HG03354 (cell line): Measurements from ENCODE around the gene CHAC1.

Experiments used
- ATAC-seq: cut with Tn5 transposase; IDR thresholded peaks from one replicate; pipeline ENCODE4 v1.9.1; 2021; ENCODE audit warnings: mild to moderate bottlenecking; ENCODE audit not compliant: unreplicated experiment, poor library complexity, severe bottlenecking

The CHAC1 gene

DNA sequence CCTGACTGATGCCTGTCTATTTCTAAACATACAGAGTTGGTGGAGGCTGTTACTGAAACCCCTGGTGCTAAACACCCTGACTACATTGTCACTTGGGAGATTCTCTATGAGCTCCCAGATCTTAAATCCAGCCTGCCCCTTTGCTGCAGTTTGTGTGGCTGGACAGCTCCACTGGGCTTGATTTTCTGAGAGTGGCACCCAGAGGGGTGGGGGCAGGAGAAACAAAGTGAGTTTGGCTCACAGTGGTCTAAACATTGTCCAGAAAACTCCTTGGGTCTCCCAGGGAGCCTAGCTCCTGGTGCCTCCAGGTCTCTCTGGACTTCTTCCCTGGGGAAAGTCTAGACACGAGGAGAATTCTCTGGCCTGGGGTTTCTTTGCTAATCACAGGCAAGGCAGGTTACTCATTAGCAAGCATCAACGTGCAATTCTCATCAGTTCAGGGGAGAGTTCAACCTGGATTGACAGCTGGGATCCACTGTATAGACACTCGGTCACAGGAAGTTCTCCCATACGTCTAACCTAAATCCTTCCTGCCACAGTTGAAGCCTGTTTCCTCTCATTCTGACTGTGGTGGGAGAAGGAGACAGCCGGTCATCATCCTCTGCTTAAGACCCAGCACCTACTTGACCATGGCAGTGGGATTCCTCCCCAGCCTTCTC lies 31.2 kb upstream of the CHAC1 start:
- no peak for ATAC-seq

DNA sequence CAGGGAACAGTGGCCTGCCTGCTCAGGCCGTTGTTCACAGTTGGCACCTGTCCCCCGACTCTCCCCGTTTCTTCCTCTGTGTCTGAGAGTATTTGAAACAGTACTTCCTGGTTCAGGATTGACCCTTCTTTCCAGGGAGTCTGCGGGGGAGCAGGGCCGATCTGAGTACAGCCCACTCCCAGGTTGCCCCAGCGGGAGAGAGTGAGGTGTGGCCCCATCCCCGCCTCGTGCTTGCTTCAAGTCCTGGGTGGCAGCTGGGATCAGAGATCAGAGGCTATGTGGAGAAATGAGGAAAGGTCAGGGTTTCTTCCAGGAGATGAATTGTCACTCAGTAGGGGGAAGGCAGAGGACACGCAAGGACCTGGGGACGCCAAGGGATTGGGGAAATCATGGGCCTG lies 30.7 kb upstream of the CHAC1 start:
- ATAC-seq: no peak

DNA sequence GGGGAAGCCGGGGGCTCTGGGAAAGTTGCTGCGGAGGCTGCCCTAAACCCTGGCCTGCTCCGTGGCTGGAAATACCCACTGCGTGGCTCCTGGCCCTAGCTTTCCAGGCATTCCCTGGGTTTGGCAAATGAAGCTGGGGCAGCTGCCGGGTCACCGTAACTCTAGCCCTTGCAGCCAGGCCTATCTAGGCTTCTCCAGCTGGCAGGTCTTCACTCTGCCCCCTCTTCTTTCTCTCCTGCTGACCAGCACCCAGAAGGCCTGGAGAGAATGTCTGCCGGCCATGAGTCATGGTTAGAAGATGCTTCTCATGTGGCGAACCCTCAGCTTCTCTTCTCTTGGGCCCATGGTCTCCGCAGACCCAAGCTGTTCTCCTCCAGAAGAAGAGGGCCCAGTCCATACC lies 29.7 kb upstream of the CHAC1 start:
- ATAC-seq: no peak

DNA sequence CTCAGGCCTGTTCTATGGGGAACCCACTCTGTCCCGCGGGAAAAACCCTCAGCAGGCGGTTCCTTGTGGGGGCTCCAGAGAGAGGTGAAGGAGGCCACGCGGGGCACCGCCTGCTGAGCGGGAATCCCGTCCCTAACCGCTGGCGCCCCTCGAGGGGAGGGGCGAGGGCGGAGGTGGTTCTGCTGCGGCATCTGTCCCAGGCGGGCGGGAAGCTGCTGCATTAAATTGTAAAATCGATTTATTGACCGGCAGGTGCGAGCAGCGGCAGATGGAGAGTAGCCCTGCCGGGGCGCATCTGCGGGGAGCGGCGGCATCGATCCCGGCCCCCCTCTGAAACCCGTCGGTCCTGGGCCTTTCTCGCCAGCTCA lies 27.8 kb upstream of the CHAC1 start:
- ATAC-seq: no peak

DNA sequence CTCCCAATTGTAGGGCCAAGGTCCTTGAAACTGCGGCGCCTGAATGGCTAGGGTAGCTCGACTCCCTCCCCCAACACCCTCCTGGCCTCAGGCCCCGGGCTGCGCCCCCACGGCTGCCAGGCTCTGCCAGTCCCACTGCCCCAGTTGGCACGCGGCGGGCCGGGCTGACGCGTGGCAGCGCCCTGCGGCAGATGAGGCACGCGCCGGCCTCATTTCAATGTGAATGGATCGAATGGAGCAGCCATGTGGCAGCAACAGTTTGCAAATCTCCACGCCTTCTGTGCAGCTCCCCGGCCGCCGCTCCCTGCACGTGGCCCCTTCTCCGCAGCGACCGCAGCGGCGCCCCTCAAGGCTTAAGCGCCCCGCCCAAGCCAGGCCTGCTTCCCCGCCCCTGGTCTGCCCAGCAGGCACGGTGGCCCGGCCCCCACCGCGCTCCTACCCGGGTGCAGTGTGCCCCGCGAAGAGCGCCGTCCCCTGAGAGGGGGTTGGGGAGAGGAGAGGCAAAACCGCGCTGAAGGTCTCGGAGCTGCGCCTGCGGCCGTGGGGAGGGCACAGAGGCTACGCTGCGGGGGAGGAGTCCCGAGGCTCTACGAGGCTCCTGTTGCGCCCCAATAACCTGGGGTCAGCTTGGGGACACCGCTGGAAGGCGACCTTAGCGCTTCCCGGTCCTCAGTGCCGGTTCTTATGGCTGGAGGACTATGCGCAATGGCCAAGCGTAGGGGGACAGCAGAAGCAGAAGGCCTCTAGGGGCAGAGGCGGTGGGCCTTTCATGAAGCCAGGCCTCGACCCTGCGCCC lies 27.2 kb upstream of the CHAC1 start:
- ATAC-seq: no peak

DNA sequence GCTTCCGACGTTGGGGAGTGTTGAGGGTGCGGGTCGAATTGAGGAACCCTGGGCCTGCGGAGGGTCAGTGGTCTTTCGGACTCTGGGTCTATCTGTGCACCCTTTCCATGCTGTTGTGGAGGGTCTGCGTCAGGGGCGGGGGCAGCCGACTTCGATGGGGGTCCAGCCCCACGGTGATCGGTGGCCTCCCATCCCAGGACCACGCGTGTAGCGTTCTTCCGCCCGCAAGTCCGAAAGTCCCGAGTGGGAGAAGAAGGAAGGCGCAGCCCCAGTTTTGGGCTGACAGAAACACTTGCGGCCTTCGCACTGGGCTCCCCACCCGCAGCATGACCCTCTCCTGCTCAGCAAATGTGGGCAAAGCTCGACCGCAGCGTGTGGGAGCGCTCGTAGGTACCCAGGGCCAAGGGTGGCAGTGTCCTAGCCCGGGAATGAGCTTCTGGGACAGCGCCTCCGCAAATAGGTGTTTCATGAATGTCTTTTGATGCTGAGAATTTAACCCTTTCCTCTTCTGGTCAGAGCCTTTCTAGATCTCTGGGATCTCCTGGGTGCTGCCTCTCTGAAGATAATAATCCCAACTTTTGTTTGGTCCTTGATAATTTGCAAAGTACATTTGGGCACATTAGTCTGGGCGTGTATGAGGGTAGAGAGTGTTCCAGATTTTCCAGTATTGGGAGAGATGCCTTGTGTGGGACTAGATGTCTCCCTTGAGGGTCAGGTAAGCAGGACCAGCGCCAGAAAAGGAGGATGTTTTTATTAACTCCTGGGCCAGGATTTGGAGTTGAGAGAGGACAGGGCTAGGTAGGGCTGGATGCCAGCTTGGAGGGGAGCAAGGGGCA lies 26.4 kb upstream of the CHAC1 start:
- no peak for ATAC-seq

DNA sequence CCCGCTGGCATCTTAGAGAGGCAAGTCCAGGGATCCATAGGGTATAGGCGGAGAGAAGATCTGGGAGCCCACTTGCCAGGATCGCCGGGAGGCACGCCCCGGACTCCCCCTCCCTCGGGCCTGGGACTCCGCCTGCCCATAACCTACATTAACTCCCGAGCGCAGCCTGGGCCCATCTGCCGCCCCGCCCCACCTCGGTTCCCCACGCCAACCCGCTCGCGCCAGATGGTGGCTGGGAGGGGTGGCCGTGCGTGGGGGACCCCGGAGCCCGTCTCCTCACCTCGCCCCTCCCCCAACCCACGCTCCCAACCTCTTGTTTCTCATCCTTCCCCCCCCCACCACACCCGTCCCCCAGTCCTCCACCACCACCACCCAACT lies 25.8 kb upstream of the CHAC1 start:
- no peak for ATAC-seq

DNA sequence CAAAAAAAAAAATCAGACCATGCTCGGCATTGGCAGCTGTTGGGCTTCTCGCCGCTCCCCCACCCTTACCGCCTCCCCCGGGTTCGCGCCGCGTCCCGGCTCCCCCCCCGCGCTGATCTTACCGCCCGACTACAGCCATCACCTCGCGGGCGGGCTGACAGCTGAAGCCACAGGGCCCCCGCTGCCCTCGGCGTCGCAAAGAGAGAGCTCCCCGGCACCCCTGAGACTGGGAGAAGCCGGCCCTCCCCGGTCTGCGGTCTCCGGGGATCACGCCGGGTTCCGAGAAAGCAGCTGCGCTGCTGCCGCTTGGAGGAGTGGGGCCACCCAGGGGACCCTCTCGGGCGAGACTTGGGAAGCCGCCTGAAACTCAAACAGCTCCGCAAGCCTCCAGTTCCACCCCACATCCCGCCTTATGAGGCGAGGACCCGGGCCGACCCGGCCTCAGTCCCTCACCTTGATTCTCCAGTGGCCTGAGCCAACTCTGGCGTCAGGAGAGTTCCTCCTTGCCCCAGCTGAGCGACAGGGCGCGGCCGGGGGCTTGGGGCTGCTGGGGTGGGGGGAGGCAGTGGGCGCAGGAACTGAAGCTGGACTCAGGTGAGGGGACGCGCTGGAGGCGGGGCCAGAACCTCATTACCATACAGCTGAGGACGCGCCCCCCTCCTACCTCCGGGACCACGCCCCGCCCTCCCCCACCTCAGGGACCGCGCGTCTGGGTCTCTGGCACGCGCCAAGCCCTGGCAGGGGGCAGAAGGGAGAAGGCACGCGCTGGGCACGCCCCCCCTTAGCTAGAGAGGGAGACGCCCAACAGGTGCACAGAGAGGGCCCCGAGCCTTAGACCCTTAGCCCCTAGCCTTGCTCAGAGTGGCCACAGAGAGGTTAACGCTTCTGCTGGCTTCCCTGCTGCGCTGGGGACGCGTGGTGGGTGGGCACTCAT lies 25.1 kb upstream of the CHAC1 start:
- ATAC-seq: no peak

DNA sequence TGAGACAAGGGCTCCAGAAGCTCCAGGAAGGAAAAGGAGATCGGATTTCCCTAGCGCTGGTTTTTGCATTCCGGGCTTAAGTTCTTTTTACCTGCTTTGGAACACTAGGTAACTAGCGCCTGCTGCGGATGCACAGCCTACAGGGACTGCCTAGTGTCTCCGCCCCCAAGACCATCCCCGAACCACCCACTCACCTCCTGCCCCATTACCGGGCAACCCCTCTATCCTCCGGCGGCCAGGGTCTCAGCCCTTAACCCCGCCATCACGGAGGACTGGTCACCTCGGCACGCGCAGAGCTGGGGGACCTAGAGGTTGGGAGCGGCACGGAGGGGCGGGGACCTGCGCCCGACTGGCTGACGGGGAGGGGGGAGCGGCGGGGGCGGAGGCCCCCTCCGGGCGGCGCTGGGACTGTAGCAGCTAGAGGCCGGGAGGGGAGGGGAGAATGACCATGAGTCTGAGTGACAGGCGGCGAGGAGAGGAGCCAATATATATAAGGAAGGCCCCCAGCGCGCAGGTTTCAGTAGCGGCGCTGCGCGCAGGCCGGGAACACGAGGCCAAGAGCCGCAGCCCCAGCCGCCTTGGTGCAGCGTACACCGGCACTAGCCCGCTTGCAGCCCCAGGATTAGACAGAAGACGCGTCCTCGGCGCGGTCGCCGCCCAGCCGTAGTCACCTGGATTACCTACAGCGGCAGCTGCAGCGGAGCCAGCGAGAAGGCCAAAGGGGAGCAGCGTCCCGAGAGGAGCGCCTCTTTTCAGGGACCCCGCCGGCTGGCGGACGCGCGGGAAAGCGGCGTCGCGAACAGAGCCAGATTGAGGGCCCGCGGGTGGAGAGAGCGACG lies 24.2 kb upstream of the CHAC1 start, which contains the start of gene DLL4:
DLL4 (plus strand) TSS at position 520 of the 839 bp plus-strand sequence. CDS start 329 bp downstream, outside the sequence.
- ATAC-seq: no peak

DNA sequence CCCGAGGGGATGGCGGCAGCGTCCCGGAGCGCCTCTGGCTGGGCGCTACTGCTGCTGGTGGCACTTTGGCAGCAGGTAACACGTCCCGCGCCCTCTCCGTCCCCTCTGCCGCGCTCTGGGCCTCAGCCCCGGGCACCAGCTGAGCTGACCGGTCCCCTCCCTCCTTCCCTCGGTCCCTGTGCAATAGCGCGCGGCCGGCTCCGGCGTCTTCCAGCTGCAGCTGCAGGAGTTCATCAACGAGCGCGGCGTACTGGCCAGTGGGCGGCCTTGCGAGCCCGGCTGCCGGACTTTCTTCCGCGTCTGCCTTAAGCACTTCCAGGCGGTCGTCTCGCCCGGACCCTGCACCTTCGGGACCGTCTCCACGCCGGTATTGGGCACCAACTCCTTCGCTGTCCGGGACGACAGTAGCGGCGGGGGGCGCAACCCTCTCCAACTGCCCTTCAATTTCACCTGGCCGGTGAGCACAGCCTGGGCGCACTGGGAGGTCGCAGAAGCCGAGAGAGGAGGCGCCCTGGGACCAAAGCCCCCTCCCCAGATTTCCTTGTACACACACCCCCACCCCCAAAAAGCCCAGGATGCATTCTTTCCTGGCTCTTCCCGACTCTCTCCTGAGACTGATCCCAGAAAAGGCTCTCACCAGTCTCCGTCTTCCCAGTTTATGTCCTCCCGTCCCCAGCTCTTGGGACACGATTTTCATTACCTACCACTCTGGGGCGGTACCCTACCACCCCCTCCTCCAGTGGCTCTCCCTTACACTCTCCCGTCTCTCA lies 23.4 kb upstream of the CHAC1 start:
- no peak for ATAC-seq

DNA sequence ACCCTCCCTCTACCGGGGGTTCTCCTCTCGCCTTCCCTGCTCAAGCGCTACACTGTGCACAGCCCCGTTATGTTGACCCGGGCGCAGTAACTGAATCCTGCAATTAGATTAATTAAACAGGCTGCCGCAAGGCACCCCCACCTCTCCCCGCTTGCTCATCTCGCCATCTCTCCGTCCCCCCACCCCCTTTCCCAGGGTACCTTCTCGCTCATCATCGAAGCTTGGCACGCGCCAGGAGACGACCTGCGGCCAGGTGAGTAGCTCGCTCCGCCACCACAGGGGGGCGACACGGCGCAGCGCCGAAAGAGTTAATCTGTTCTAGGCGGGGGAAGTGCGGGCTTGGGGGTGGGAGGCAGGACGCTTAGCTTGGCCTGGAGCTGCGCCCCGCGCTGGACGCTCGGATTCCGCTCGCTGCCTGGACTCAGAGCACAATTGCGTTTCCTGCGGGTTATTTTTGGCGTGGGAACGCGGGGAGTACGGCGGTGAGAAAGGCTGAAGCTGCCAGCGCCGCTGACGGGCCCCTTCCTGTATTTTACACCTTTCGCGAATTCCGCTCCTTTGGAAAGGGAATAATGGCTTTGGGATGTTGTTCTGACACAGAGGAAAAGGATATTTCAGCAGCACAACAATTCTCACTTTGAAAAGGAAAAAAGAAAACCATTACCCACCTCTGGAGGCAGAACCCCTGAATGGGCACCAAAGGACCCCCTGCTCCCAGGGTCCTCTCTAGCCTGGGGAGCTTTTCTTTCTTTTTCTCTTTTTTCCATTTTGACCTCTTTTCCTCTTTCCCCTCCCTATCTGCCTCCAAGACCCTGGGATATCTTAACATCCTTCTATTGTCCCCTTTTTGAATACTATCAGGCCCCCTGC lies 22.6 kb upstream of the CHAC1 start:
- ATAC-seq: no peak

DNA sequence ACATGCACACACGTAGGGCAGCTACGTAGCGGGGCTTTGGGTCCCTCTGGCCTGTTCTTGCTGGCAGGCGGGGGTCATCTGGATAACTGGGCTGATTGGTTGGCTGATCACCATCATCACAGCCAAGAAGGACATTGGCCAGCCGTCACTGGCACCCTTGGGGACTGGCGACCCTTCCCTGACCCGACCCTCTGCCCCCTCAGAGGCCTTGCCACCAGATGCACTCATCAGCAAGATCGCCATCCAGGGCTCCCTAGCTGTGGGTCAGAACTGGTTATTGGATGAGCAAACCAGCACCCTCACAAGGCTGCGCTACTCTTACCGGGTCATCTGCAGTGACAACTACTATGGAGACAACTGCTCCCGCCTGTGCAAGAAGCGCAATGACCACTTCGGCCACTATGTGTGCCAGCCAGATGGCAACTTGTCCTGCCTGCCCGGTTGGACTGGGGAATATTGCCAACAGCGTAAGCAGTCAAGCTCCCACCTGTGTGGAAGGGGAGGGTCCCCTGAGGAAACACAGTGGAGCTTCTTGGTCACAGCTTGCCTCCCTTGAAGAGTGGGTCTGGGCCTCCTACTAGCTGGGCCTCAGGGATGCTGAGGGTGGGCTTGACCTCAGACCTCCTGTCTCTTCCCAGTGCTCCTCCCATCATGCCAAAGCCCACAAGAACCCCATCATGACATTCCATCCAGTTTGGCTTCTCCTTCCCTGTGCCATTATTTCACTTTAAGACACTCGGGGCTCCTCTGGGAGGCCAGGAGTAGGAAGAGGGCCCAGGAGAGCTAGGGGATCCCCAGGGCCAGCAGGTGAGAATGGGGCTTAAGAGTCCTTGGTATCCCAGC lies 21.8 kb upstream of the CHAC1 start:
- ATAC-seq: no peak

DNA sequence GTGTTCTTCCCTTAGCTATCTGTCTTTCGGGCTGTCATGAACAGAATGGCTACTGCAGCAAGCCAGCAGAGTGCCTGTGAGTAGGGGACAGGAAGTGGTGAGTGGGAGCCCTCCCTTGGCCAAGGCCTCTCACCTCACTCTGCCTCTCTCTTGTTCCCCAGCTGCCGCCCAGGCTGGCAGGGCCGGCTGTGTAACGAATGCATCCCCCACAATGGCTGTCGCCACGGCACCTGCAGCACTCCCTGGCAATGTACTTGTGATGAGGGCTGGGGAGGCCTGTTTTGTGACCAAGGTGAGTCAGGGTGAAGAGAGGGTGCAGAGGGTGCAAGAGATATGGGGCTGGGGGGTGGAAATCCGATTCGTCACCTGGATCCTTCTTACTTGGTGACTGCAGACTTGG lies 21.1 kb upstream of the CHAC1 start:
- no peak for ATAC-seq

DNA sequence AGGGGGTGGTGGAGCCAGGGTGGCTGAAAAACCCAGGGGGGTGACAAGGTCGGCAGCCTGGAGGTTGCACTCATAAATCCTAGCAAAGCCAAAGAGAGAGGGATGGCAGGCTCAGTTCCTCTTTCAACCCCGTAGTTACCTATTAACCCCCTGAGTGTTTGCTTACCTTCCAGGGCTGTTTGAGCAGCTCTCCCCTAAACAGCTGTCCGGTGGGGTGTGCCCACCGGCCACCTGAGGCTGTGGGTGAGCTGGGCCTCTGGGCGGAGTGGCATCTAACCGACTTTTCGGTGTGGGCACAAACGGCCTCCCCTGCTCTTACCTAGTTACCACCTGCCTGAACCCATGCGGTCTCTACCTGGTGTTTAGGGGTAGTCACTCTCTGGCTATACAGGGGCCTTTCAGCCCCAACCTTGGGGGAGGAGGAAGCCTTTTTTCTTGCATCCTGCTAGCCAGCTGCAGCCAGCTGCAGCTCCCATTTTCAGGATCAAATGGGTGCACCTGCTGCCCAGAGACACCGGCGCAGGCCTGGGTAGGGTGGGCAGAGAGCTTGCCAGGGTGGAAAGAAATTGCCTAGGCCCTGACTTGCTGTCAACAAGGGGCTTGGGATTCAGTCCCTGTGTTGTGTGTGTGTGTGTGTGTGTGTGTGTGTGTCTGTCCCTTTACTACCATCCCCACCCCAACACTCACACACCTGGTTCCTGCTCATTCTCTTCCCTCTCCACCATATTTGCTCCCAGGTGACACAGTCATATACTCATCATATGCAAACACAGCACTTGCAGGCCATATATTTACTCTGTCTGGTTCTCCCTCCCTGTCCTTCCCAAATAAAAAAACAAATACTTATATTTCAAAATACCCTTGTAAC lies 20.4 kb upstream of the CHAC1 start:
- no peak for ATAC-seq

DNA sequence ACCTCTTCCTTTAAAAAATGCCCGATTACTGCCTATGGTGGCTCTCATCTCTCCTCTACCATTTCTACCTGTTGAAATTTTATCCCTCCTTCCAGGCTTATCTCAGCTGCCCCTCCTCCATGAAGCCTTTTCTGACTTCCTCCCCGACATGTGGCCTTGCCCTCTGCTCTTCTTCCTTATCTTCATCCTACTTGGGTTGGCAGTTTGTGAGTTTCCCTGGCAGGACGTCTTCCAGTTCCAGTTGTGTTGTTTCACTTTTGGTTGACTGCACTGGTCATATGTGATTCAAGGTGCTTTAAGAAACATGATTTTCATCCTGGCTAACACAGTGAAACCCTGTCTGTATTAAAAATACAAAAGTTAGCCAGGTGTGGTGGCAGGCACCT lies 19.8 kb upstream of the CHAC1 start:
- ATAC-seq: no peak
